Stimulated activated CD8-positive, alpha-beta memory T cell treated with anti-CD3 and anti-CD28 coated beads, Interleukin-4, amount 100 ng/mL, for 4 hours (primary cell): ENCODE data around the gene RNU6-9.
"Not testable (repeated sequence)": the region's sequence is repeated elsewhere in the genome, so short reads cannot be mapped to it uniquely, and the experiment has no call there.

Source experiments
- DNase-seq, 2 donors: peaks; one replicate each; pipeline ENCODE4 v3.0.0-alpha.2; 2020; ENCODE audit warnings: low read depth in 2 of 2, low spot score in 1 of 2

The RNU6-9 gene

GRCh38 chr19:877992-878660, 15.2 kb upstream of the RNU6-9 start:
- DNase-seq: not testable (repeated sequence)

GRCh38 chr19:878751-879561, 14.3 kb upstream of the RNU6-9 start:
- DNase-seq: not testable (repeated sequence)

- DNase-seq: no peak
These were observed 13.4 kb upstream of the RNU6-9 start for GRCh38 chr19:879711-880438.

- DNase-seq: no peak
These were observed 11.8 kb upstream of the RNU6-9 start for GRCh38 chr19:881385-882071.

GRCh38 chr19:882871-883497, 10.3 kb upstream of the RNU6-9 start:
- DNase-seq: no peak

- DNase-seq: no peak
These were observed 9.5 kb upstream of the RNU6-9 start for GRCh38 chr19:883661-884211.

GRCh38 chr19:884420-885211, 8.7 kb upstream of the RNU6-9 start:
- DNase-seq: no peak

- DNase-seq: no peak
These were observed 7.6 kb upstream of the RNU6-9 start for GRCh38 chr19:885536-886224.

- no peak for DNase-seq
These were observed 6.2 kb upstream of the RNU6-9 start for GRCh38 chr19:887072-887471.

GRCh38 chr19:887599-887998, 5.7 kb upstream of the RNU6-9 start:
- DNase-seq: no peak

GRCh38 chr19:888581-889385, 4.5 kb upstream of the RNU6-9 start:
- no peak for DNase-seq

- no peak for DNase-seq
These were observed 3.5 kb upstream of the RNU6-9 start for GRCh38 chr19:889662-890295.

GRCh38 chr19:890831-891230, 2.5 kb upstream of the RNU6-9 start:
- DNase-seq: no peak

GRCh38 chr19:891421-892200, 1.7 kb upstream of the RNU6-9 start:
- DNase-seq: not testable (repeated sequence)

GRCh38 chr19:892243-892893, 916 bp upstream of the RNU6-9 start:
- DNase-seq: no peak

- no peak for DNase-seq
These were observed 3.1 kb downstream of the RNU6-9 start for GRCh38 chr19:896434-896833.

GRCh38 chr19:896999-897398, 3.7 kb downstream of the RNU6-9 start:
- no peak for DNase-seq
